Kidney (tissue), 14 donors: Measurements from ENCODE around the gene AOPEP. TPM values are rescaled to one million over a fixed set of nuclear protein-coding genes. Genes with fewer than 3 reads are reported as not detected.

Experiments
- DNase-seq, 5 donors: peaks; one replicate each; pipeline ENCODE4 v3.0.0-alpha.2; 2013 to 2020
- FAIRE-seq: peaks from 2 replicates; lab custom pipeline; 2012; peaks lifted over from hg19 to GRCh38; lab: Jason Lieb, UNC
- H3K27ac ChIP-seq, 2 donors: one replicate each; pipeline ENCODE4 v1.7.0; 2013; ENCODE audit warnings: low read depth in 2 of 2, low read length in 2 of 2, inconsistent platforms in 1 of 2
- H3K27me3 ChIP-seq: one replicate; pipeline ENCODE4 v1.7.1; 2013; ENCODE audit warnings: low read length, inconsistent platforms; ENCODE audit not compliant: control insufficient read depth, insufficient read depth
- H3K36me3 ChIP-seq, 3 donors: one replicate each; pipeline versions ENCODE4 v1.7.0 to v1.7.1; 2013; ENCODE audit warnings: low read length in 3 of 3, control low read depth in 1 of 3, inconsistent platforms in 1 of 3; ENCODE audit not compliant: insufficient read depth in 3 of 3, control insufficient read depth in 2 of 3
- H3K4me1 ChIP-seq, 3 donors: one replicate each; pipeline versions ENCODE4 v1.7.0 to v1.7.1; 2013; ENCODE audit warnings: low read length in 3 of 3, inconsistent platforms in 1 of 3, low read depth in 1 of 3; ENCODE audit not compliant: control insufficient read depth in 2 of 3, insufficient read depth in 2 of 3
- H3K4me3 ChIP-seq, 3 donors: one replicate each; pipeline versions ENCODE4 v1.7.0 to v1.8.1; 2013; ENCODE audit warnings: low read length in 3 of 3, control low read depth in 1 of 3, inconsistent platforms in 1 of 3
- H3K9ac ChIP-seq, 3 donors: one replicate each; pipeline versions ENCODE4 v1.7.0 to v1.7.1; 2013; ENCODE audit warnings: low read length in 3 of 3, control low read depth in 1 of 3, inconsistent platforms in 1 of 3
- H3K9me3 ChIP-seq, 3 donors: one replicate each; pipeline versions ENCODE4 v1.7.0 to v1.7.1; 2013; ENCODE audit warnings: low read length in 3 of 3, control low read depth in 1 of 3, inconsistent platforms in 1 of 3; ENCODE audit not compliant: control insufficient read depth in 2 of 3, insufficient read depth in 1 of 3
- intact Hi-C: fragments of 100-400 bp; cut with DNase I; formaldehyde crosslinking; loops from one replicate; pipeline ENCODE4 v1.11.1; 2022
- polyA plus RNA-seq: library from polyadenylated mRNA; stranded (reverse); fragments of 350-450 nt; fragmentation: Illumina TruSeq; extraction: RNeasy Lipid Tissue Mini Kit (QIAGEN cat#74804); gene quantifications from one replicate; pipeline ENCODE4 v1.2.3, GENCODE V29; 2014; ENCODE audit warnings: low read depth, low replicate concordance; ENCODE audit not compliant: insufficient read depth
- total RNA-seq: library from RNA; stranded (reverse); fragmentation: NEBNext Ultra II Directional; extraction: Animal tissue kit (Norgen Biotek cat#: 25700); gene quantifications from one replicate; pipeline ENCODE4 v1.2.1, GENCODE V29; 2021
- TF ChIP-seq, protein P1 (sequence below): IDR thresholded peaks from 3 replicates; pipeline ENCODE4 v1.5.1; 2012; ENCODE audit warnings: mild to moderate bottlenecking, moderate library complexity, borderline replicate concordance; ENCODE audit not compliant: insufficient read depth; ENCODE audit errors: extremely low read depth
- donor health status: control.
- donor health status: control.
- donor health status: control.
- donor health status: control.
- donor health status: control.
- donor health status: DM: yes; HTN: yes; CAD: no.
- donor health status: Normal renal cell carcinoma (clear cell type).

The AOPEP gene
- total and polyA plus RNA-seq, 2 donors from 2014 or later, result 52.2 to 119 TPM

DNA sequence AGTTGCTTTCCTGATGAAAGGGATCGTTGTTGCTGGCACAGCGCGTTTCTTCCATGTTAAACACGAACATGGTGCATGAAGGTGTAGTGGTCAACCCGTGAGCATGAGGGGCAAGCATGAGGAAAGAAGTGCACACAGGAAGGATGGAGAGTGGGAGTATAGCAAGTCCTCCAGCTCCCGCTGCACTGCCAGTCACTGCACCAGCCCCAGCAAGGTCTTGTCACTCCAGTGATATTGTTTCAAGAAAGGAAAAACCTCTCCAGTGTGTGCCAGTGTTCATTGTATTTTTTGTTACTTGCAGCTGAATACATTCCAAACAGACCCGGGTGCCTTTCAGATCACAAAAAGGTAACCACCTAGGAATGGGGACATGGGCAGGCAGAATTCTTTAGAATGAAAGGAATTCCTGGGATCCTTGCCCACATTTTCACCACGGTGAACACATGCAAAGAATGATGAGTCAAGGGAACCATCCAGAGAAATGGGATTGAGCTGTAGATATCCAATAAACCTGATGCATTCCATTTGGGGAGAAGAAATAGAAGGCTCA, 186.3 kb downstream of the AOPEP start:
- no peaks in the 10 kb centered on the region for H3K27me3 ChIP-seq
- H3K4me3 ChIP-seq, result no peak overlapping the region
- no peak for FAIRE-seq
- intact Hi-C loops, result no loop called here
- no peak overlapping the region for H3K27ac ChIP-seq
- peaks cover 0 to 6% (median 0%) of the 10 kb centered on the region in 3 donors for H3K9me3 ChIP-seq
- no peaks in the 10 kb centered on the region for H3K36me3 ChIP-seq
- no peak overlapping the region for H3K9ac ChIP-seq
- TF ChIP-seq, protein P1, sequence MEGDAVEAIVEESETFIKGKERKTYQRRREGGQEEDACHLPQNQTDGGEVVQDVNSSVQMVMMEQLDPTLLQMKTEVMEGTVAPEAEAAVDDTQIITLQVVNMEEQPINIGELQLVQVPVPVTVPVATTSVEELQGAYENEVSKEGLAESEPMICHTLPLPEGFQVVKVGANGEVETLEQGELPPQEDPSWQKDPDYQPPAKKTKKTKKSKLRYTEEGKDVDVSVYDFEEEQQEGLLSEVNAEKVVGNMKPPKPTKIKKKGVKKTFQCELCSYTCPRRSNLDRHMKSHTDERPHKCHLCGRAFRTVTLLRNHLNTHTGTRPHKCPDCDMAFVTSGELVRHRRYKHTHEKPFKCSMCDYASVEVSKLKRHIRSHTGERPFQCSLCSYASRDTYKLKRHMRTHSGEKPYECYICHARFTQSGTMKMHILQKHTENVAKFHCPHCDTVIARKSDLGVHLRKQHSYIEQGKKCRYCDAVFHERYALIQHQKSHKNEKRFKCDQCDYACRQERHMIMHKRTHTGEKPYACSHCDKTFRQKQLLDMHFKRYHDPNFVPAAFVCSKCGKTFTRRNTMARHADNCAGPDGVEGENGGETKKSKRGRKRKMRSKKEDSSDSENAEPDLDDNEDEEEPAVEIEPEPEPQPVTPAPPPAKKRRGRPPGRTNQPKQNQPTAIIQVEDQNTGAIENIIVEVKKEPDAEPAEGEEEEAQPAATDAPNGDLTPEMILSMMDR, result no peak
- H3K4me1 ChIP-seq, result peaks cover 0 to 7% (median 0%) of the 10 kb centered on the region in 3 donors
- DNase-seq, result no peak

DNA sequence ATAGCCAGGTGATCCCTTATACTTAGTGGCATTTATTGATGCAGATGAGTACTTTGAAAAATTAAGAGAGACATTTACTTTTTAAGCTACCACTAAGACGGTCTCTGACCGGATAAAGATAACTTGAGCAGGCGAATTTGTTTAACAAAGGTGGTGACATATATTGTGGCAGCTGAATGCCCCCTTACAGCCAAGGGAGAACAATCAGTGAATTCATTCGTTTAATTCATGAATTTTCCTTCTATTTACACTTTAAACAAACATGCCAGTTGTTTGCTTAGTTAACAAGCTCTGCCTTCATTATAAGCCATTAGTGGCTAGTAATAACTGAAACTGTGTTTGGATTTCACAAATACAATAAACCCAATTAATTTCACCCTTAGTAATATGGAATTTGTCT, 187.1 kb downstream of the AOPEP start:
- no peak overlapping the region for H3K27ac ChIP-seq
- DNase-seq (no peak), FAIRE-seq (no peak)
- H3K9ac ChIP-seq, result no peak overlapping the region
- H3K4me1 ChIP-seq, result peaks cover 0 to 3% (median 0%) of the 10 kb centered on the region in 3 donors
- intact Hi-C loops, result no loop called here
- TF ChIP-seq, protein P1, result no peak
- no peaks in the 10 kb centered on the region for H3K36me3 ChIP-seq
- no peaks in the 10 kb centered on the region for H3K27me3 ChIP-seq
- no peak overlapping the region for H3K4me3 ChIP-seq
- peaks cover 0 to 6% (median 0%) of the 10 kb centered on the region in 3 donors for H3K9me3 ChIP-seq

DNA sequence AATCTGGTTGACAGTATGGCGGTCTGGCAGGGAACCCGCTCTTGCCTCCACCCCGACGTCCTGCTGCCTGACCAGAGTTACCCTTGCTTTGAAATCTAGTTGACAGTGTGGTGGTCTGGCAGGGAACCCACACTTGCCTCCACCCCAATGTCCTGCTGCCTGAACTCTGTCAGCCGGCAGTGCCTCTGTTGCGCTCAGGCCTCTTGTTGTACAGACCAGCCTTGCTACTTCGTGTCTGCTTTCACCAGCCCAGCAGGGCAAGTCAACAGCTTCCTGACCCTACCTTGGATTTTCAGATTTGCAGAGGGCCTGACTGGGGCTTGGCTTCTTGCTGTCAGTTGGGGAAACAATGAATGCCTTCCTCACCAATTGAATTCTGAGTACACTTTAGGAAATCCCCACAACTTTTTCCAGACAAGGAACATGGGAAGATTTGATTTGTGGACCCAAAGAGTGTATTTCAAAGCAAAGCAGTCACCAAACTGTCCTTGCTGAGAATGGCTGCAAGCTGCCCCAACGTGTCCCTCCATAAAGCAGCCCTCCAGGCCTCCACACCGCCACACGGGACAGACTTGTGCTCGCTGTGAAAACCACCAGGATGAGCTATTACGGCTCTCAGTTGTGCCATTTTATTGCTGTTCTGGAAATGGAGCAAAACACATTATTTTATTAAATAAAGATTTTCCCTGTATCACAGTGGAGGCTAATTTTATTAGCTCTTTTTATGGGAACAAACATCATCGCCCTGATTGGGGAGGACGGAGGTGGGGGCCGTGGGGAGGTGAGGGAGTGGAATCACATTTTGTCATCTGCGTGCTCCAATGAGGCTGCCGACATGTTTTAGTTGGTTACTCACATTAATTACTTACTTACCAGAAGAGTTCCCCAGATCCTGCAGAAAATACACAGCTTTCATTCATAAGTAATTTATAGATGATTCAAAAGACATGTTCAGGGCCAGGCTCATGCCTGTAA, 189.3 kb downstream of the AOPEP start:
- no peak overlapping the region for H3K27ac ChIP-seq
- no peak for FAIRE-seq
- peaks cover 0 to 6% (median 0%) of the 10 kb centered on the region in 3 donors for H3K9me3 ChIP-seq
- DNase-seq, result peak in 1 of 5 donors; percentile 46
- no peak overlapping the region for H3K4me3 ChIP-seq
- H3K36me3 ChIP-seq, result no peaks in the 10 kb centered on the region
- H3K9ac ChIP-seq, result no peak overlapping the region
- intact Hi-C loops, result no loop called here
- H3K27me3 ChIP-seq, result no peaks in the 10 kb centered on the region
- peaks cover 0 to 9% (median 4%) of the 10 kb centered on the region in 3 donors for H3K4me1 ChIP-seq
- TF ChIP-seq, protein P1, result no peak
